ENCODE results near the gene TEKT1.

DNA sequence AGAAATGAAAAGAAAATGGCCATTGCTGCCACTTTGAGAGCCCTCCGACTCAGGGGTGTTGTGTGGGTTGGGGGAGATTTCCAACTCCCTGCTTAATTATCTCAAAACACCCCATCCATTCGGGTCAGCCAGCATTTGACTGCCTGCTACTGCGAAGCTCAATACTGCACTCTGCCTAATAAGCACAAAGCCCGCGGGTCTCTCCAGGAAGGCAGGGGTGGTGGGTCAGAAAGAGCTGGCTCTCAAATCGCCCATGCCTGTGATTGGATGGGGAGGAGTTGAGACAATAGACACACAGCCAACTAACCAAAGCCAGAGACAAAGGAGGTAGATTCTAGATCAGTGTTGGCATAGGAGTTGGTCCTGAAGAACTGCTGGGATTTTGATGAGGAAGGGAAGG lies 78.0 kb downstream of the TEKT1 start:
- TF ChIP-seq, protein P1, sequence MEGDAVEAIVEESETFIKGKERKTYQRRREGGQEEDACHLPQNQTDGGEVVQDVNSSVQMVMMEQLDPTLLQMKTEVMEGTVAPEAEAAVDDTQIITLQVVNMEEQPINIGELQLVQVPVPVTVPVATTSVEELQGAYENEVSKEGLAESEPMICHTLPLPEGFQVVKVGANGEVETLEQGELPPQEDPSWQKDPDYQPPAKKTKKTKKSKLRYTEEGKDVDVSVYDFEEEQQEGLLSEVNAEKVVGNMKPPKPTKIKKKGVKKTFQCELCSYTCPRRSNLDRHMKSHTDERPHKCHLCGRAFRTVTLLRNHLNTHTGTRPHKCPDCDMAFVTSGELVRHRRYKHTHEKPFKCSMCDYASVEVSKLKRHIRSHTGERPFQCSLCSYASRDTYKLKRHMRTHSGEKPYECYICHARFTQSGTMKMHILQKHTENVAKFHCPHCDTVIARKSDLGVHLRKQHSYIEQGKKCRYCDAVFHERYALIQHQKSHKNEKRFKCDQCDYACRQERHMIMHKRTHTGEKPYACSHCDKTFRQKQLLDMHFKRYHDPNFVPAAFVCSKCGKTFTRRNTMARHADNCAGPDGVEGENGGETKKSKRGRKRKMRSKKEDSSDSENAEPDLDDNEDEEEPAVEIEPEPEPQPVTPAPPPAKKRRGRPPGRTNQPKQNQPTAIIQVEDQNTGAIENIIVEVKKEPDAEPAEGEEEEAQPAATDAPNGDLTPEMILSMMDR (IDR thresholded peaks at IDR 0.05) = no peak
- no peak for TF ChIP-seq POLR2A (IDR thresholded peaks at IDR 0.05)
